ENCODE results near the gene MKLN1. TPM values are rescaled to one million over a fixed set of nuclear protein-coding genes. Genes with fewer than 3 reads are reported as not detected.
"Not testable (repeated sequence)": the region's sequence is repeated elsewhere in the genome, so short reads cannot be mapped to it uniquely, and the experiment has no call there.

Gene MKLN1
- total RNA-seq, 2 donors from 2014 or later, result 25.1 to 29.3 TPM

- Histone ChIP-seq H3K4me1 (peaks cover 41% of the 10 kb centered on the region), H3K27me3 (no peaks in the 10 kb centered on the region), H3K4me3 (peak overlapping the region; percentile 92 to 95), H3K36me3 (replicated peaks in 1 of 2; ENCODE audit: insufficient read depth in 1 of 2, low read depth in 2 of 2) (no peaks in the 10 kb centered on the region), H3K9me3 (no peaks in the 10 kb centered on the region), H3K27ac (peak overlapping the region; percentile 92 to 99 (median 98))
- DNase-seq (no peak), ATAC-seq (peak; percentile 11)
- 1 to 2% methylated on average over 20 of the region's 20 CpGs for WGBS, 2 donors
- TF ChIP-seq POLR2A (IDR thresholded peaks at IDR 0.05), result no peak
- no peak for TF ChIP-seq CTCF (IDR thresholded peaks at IDR 0.05)
- intact Hi-C loops (cut with DNase I), result no loop called here
Measured at GRCh38 chr7:131328377-131329175, 900 bp downstream of the MKLN1 start.

GRCh38 chr7:131329176-131329570, 1.5 kb downstream of the MKLN1 start:
- ATAC-seq (no peak), DNase-seq (peak in 2 of 4 donors; percentile 12 to 15)
- Histone ChIP-seq H3K36me3 (replicated peaks in 1 of 2; ENCODE audit: insufficient read depth in 1 of 2, low read depth in 2 of 2) (no peaks in the 10 kb centered on the region), H3K27me3 (no peaks in the 10 kb centered on the region), H3K9me3 (no peaks in the 10 kb centered on the region), H3K4me3 (no peak overlapping the region), H3K27ac (peak overlapping the region in 3 of 4 donors; percentile 23 to 99 (median 99)), H3K4me1 (peaks cover 41% of the 10 kb centered on the region)
- TF ChIP-seq POLR2A (IDR thresholded peaks at IDR 0.05) (no peak), CTCF (IDR thresholded peaks at IDR 0.05) (no peak)
- 9 to 12% methylated on average over 1 of the region's 1 CpG for WGBS, 2 donors
- intact Hi-C loops (cut with DNase I), result no loop called here

- ATAC-seq (no peak), DNase-seq (no peak)
- H3K27ac ChIP-seq, result peak overlapping the region in 1 of 4 donors; percentile 20
- no peak for TF ChIP-seq CTCF (IDR thresholded peaks at IDR 0.05)
- no peak for TF ChIP-seq POLR2A (IDR thresholded peaks at IDR 0.05)
- peaks cover 41% of the 10 kb centered on the region for H3K4me1 ChIP-seq
- intact Hi-C loops (cut with DNase I), result no loop called here
- H3K27me3 ChIP-seq, result no peaks in the 10 kb centered on the region
- H3K9me3 ChIP-seq, result no peaks in the 10 kb centered on the region
- H3K36me3 ChIP-seq (replicated peaks in 1 of 2; ENCODE audit: insufficient read depth in 1 of 2, low read depth in 2 of 2), result no peaks in the 10 kb centered on the region
- H3K4me3 ChIP-seq, result no peak overlapping the region
- 36 to 37% methylated on average over 4 of the region's 4 CpGs for WGBS, 2 donors
Measured at GRCh38 chr7:131330299-131330698, 2.6 kb downstream of the MKLN1 start.

- 53 to 58% methylated on average over 1 of the region's 1 CpG for WGBS, 2 donors
- DNase-seq (no peak), ATAC-seq (no peak)
- Histone ChIP-seq H3K9me3 (no peaks in the 10 kb centered on the region), H3K4me3 (no peak overlapping the region), H3K27me3 (no peaks in the 10 kb centered on the region), H3K36me3 (replicated peaks in 1 of 2; ENCODE audit: insufficient read depth in 1 of 2, low read depth in 2 of 2) (no peaks in the 10 kb centered on the region), H3K4me1 (peaks cover 33% of the 10 kb centered on the region), H3K27ac (no peak overlapping the region)
- no peak for TF ChIP-seq POLR2A (IDR thresholded peaks at IDR 0.05)
- no peak for TF ChIP-seq CTCF (IDR thresholded peaks at IDR 0.05)
- intact Hi-C loops (cut with DNase I), result no loop called here
Measured at GRCh38 chr7:131331806-131332205, 4.1 kb downstream of the MKLN1 start.

- H3K27me3 ChIP-seq; intact Hi-C loops (cut with DNase I); H3K36me3 ChIP-seq (replicated peaks in 1 of 2; ENCODE audit: insufficient read depth in 1 of 2, low read depth in 2 of 2); H3K4me3 ChIP-seq; H3K27ac ChIP-seq; DNase-seq; H3K9me3 ChIP-seq; ATAC-seq: not testable (repeated sequence)
- peaks cover 29% of the 10 kb centered on the region for H3K4me1 ChIP-seq
- 94 to 97% methylated on average over 6 of the region's 6 CpGs for WGBS, 2 donors
Measured at GRCh38 chr7:131332729-131333128, 5.1 kb downstream of the MKLN1 start.
